Small intestine (tissue), 16 donors: ENCODE results near the gene HNRNPH1. TPM values are rescaled to one million over a fixed set of nuclear protein-coding genes. Genes with fewer than 3 reads are reported as not detected.
"Not testable (repeated sequence)": the region's sequence is repeated elsewhere in the genome, so short reads cannot be mapped to it uniquely, and the experiment has no call there.

ENCODE experiments used
- DNase-seq, 2 donors: peaks; one replicate each; pipeline versions ENCODE4 v3.0.0 to v3.0.0-alpha.2; 2013
- FAIRE-seq: peaks from 2 replicates; lab custom pipeline; 2012; peaks lifted over from hg19 to GRCh38; lab: Jason Lieb, UNC
- H3K27ac ChIP-seq, 3 donors: one replicate each; pipeline ENCODE4 v1.5.1; 2013; ENCODE audit warnings: low read length in 2 of 3, mild to moderate bottlenecking in 2 of 3, control low read depth in 1 of 3, inconsistent platforms in 1 of 3, low read depth in 1 of 3, moderate library complexity in 1 of 3
- H3K27me3 ChIP-seq, 3 donors: one replicate each; pipeline ENCODE4 v1.6.1; 2013; ENCODE audit warnings: low read length in 3 of 3, inconsistent platforms in 1 of 3; ENCODE audit not compliant: control insufficient read depth in 3 of 3, insufficient read depth in 3 of 3
- H3K36me3 ChIP-seq, 3 donors: one replicate each; pipeline ENCODE4 v1.6.1; 2013; ENCODE audit warnings: low read length in 3 of 3, inconsistent platforms in 1 of 3, low read depth in 1 of 3, mild to moderate bottlenecking in 1 of 3, moderate library complexity in 1 of 3; ENCODE audit not compliant: control insufficient read depth in 3 of 3, insufficient read depth in 2 of 3
- H3K4me1 ChIP-seq, 3 donors: one replicate each; pipeline ENCODE4 v1.6.1; 2013; ENCODE audit warnings: low read length in 2 of 3, inconsistent platforms in 1 of 3, low read depth in 1 of 3, mild to moderate bottlenecking in 1 of 3, moderate library complexity in 1 of 3; ENCODE audit not compliant: control insufficient read depth in 3 of 3, insufficient read depth in 2 of 3
- H3K4me3 ChIP-seq, 3 donors: one replicate each; pipeline ENCODE4 v1.5.1; 2013; ENCODE audit warnings: low read length in 3 of 3, control low read depth in 1 of 3, inconsistent platforms in 1 of 3, low read depth in 1 of 3, mild to moderate bottlenecking in 1 of 3, moderate library complexity in 1 of 3
- H3K9me3 ChIP-seq, 2 donors: one replicate each; pipeline ENCODE4 v1.6.1; 2013; ENCODE audit warnings: low read depth in 1 of 2, low read length in 1 of 2; ENCODE audit not compliant: control insufficient read depth in 2 of 2, insufficient read depth in 1 of 2
- WGBS, 3 donors: extraction: QIAGEN DNeasy Blood & Tissue Kit; methylation state at CpG; one replicate each; pipeline ENCODE4 v1.1.7; 2013; 5-methylcytosine and 5-hydroxymethylcytosine counted together
- long read RNA-seq, 10 donors: transcript quantifications; one replicate each; lab custom pipeline, GENCODE V29; 2026
- polyA plus RNA-seq, 4 donors: library from polyadenylated mRNA; stranded (reverse) in 3 of 4; unstranded in 1 of 4; fragments of 200-250 nt in 3 of 4; fragments of 120-200 nt in 1 of 4; gene quantifications; one replicate each; pipeline versions ENCODE4 v1.2.1 to v1.2.3, GENCODE V29; 2013
- donor health status: healthy with polysubstance abuse.
- donor health status: control.
- donor health status: control.
- donor health status: Bipolar disorder and iron deficiency.
- donor health status: healthy.

The HNRNPH1 gene, protein sequence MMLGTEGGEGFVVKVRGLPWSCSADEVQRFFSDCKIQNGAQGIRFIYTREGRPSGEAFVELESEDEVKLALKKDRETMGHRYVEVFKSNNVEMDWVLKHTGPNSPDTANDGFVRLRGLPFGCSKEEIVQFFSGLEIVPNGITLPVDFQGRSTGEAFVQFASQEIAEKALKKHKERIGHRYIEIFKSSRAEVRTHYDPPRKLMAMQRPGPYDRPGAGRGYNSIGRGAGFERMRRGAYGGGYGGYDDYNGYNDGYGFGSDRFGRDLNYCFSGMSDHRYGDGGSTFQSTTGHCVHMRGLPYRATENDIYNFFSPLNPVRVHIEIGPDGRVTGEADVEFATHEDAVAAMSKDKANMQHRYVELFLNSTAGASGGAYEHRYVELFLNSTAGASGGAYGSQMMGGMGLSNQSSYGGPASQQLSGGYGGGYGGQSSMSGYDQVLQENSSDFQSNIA
- 100 to 1,000 TPM in 3 of 4 donors, 10 to 100 TPM in 1; 97.5 to 964 (median 183) TPM for polyA plus RNA-seq
- long read RNA-seq, donor 1, full-length matches to known transcripts: 55 of 157 reads
- long read RNA-seq, donor 1, partial matches to known transcripts: 102 of 157 reads
- long read RNA-seq, donor 1, other reads (novel, unspliced or antisense): 0 of 157 reads
- long read RNA-seq, donor 2, full-length matches to known transcripts: 12 of 31 reads
- long read RNA-seq, donor 2, partial matches to known transcripts: 19 of 31 reads
- long read RNA-seq, donor 2, other reads (novel, unspliced or antisense): 0 of 31 reads
- long read RNA-seq, donor 3, full-length matches to known transcripts: 35 of 95 reads
- long read RNA-seq, donor 3, partial matches to known transcripts: 60 of 95 reads
- long read RNA-seq, donor 3, other reads (novel, unspliced or antisense): 0 of 95 reads
- long read RNA-seq, donor 4, partial matches to known transcripts: 0 of 1 reads
- long read RNA-seq, donor 4, other reads (novel, unspliced or antisense): 0 of 1 reads
- long read RNA-seq, donor 5, full-length matches to known transcripts: 7 of 7 reads
- long read RNA-seq, donor 5, partial matches to known transcripts: 0 of 7 reads
- long read RNA-seq, donor 5, other reads (novel, unspliced or antisense): 0 of 7 reads
- long read RNA-seq, donor 6, full-length matches to known transcripts: 22 of 41 reads
- long read RNA-seq, donor 6, partial matches to known transcripts: 19 of 41 reads
- long read RNA-seq, donor 6, other reads (novel, unspliced or antisense): 0 of 41 reads
- long read RNA-seq, donor 7, full-length matches to known transcripts: 29 of 90 reads
- long read RNA-seq, donor 7, partial matches to known transcripts: 61 of 90 reads
- long read RNA-seq, donor 7, other reads (novel, unspliced or antisense): 0 of 90 reads
- long read RNA-seq, donor 8, partial matches to known transcripts: 7 of 11 reads
- long read RNA-seq, donor 8, other reads (novel, unspliced or antisense): 0 of 11 reads
- long read RNA-seq, donor 9, full-length matches to known transcripts: 5 of 18 reads
- long read RNA-seq, donor 9, partial matches to known transcripts: 13 of 18 reads
- long read RNA-seq, donor 9, other reads (novel, unspliced or antisense): 0 of 18 reads
- long read RNA-seq, donor 10, full-length matches to known transcripts: 55 of 118 reads
- long read RNA-seq, donor 10, partial matches to known transcripts: 63 of 118 reads
- long read RNA-seq, donor 10, other reads (novel, unspliced or antisense): 0 of 118 reads

DNA sequence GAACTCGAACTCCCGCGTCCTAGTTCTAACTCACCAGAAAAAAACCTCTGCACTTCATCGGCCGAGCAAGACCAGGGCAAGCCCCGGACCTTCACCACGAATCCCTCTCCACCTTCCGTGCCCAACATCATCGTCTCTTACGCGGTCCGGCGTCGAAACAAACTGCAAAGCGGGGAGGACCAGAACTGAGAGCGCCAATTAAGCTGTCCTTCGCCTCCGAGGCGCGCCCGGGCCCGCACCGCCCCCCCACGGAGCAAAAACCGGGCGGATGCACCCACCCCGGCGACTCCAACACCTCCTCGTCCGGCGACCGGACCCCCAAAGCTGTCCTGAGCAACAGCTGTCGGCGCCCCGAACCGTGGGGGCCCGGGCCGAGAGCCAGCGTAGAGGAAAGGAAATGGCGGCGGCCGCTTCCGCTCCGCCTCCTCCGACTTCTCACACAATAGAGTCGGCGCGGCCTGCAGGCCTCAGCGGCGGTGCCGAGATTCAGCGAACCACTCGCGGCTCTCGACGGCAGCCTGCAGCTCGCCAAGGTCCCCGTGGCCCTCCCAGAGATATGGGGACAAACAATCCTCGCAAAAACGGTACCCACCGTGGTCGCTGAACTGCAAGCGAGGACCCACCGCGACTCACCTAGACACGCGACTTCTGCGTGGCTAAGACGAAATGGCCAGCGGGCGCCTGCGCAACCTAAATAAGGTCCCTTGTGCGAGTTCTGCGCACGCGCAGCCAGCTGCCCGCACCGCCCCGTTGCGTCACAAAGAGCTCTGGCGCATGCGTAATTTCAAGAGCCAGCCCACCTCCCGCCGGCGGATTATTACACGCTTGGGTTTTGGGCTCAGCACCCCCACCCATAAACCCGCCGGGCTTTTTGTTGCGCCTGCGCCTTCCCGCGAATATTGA is at the start of gene HNRNPH1:
Gene HNRNPH1, minus strand, starts transcription at position 669 of the 903 bp plus-strand sequence. Its CDS starts 538 bp downstream, at position 131.
- Histone ChIP-seq H3K27ac (peak within 1 kb of the TSS; percentile 97 to 100 (median 99)), H3K4me1 (peaks cover 0 to 22% (median 3%) of the 10 kb centered on the region in 3 donors), H3K4me3 (peak within 1 kb of the TSS; percentile 80 to 100 (median 97)), H3K9me3 (no peaks in the 10 kb centered on the region), H3K27me3 (no peaks in the 10 kb centered on the region), H3K36me3 (peaks cover 9 to 14% (median 13%) of the 10 kb centered on the region in 3 donors)
- WGBS, 3 donors: 0% methylated on average over 81 to 92 of the region's 92 CpGs
- peak; percentile 99 for DNase-seq
- no peak for FAIRE-seq

DNA sequence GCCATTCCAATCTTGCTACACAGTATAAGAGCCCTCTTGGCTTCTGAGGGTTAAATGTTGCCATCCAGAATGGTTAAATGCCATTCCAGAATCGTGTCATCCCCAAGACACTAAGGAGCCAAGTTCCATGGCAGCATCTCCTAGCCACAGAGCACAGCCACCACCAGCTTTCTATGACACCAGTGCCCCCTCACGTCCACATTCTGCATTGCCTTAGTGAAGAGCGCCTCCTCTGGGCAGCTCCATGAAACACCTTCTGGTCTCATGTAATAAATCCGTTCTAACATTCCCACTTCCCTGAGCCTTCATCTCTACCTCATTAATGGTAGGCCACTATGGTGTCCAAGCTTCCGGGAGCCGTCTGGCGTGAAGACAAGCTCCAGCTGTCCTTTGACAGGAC is 44.9 kb upstream of the HNRNPH1 start:
- H3K36me3 ChIP-seq: peaks cover 0 to 26% (median 0%) of the 10 kb centered on the region in 3 donors
- H3K4me3 ChIP-seq: no peak overlapping the region
- 51 to 75% (median 71%) methylated on average over 7 of the region's 7 CpGs for WGBS, 3 donors
- FAIRE-seq: no peak
- H3K9me3 ChIP-seq: no peaks in the 10 kb centered on the region
- H3K27me3 ChIP-seq: no peaks in the 10 kb centered on the region
- peak; percentile 30 to 63 for DNase-seq
- no peak overlapping the region for H3K27ac ChIP-seq
- no peaks in the 10 kb centered on the region for H3K4me1 ChIP-seq

- H3K9me3 ChIP-seq, DNase-seq, FAIRE-seq, H3K27ac ChIP-seq, H3K4me3 ChIP-seq, H3K27me3 ChIP-seq, H3K4me1 ChIP-seq: not testable (repeated sequence)
- WGBS, 3 donors: 93 to 97% (median 96%) methylated on average over 6 of the region's 6 CpGs
- peaks cover 0 to 27% (median 0%) of the 10 kb centered on the region in 3 donors for H3K36me3 ChIP-seq
Observed at GRCh38 chr5:179661647-179662046, 38.2 kb upstream of the HNRNPH1 start.

DNA sequence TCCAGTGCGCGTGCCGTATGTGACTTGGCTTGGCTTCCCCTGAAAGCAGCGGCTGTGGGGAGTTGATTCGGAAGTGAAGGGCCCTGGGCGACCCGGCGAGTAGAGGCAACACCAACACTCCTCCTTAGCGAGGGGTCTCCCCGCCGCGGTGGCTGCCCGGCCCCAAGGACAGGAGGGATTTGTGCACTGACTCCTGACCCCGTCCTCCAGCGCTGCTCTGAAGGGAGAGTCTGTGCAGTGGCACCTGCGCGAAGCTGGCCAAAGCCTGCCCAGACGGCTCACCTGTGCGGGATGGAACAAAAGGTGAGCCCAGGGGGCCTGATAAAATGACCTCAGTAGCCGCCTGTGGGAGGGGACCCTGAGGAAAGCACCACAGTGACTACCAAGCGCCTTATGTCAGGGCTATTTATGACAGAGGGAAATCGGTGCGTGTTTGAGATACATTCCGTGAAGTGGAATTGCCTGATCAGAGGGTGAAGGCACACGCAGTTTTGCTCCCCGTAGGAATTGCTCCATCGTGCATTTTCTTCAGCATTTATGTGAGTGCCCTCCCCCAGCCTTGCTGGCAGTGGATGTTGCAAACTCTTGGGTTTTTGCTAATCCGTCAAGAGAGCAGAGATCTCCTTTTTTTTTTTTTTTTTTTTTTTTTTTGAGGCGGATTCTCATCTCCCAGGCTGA is 34.8 kb upstream of the HNRNPH1 start:
- not testable (repeated sequence) for H3K9me3 ChIP-seq, H3K27me3 ChIP-seq, H3K4me1 ChIP-seq, H3K36me3 ChIP-seq, FAIRE-seq
- peak overlapping the region in 2 of 3 donors; percentile 37 to 50 for H3K27ac ChIP-seq
- 2 to 14% (median 6%) methylated on average over 6 to 10 of the region's 29 CpGs for WGBS, 3 donors
- peak overlapping the region in 2 of 3 donors; percentile 55 to 62 for H3K4me3 ChIP-seq
- DNase-seq: peak; percentile 27 to 51

DNA sequence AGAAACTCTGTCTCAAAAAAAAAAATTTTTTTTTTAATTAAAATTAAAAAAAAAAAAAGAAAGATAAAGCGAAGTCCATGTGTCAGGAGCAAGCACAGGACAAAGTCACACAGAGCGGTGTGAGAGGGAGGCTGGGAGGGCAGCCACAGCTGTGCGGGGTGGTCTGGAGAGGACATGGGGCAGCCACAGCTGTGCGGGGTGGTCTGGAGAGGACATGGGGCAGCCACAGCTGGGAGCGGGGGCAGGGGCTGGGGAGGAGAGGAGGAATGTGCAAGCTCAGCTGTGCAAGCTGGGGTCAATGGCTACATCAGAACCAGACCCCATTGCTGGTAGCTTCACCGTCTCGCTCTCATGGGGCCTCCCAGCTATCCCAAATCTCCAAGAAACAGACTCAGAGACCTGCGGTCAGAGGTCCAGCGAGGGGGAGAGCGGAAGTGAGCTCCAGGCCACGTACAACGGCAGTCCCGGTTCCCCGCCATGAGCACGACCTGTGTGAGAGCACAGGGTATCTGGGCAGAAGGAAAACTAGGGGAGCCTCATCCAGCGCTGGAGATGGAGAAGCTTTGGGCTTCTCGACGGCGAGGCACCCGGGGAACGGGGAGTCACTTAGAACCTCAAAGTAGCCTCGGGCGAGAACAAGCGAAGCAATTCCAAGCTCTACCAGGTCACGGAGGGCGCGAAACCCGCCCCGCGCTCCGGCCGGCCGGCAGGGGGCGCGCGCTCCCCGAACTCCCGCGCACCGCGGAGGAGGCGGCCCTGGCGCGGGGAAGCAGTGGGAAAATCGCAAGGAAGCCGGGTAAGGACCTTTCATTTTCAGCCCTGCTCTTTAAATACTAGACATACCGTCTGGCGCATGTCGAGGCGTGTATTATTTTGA is 34.1 kb upstream of the HNRNPH1 start:
- not testable (repeated sequence) for H3K27me3 ChIP-seq, H3K4me1 ChIP-seq, H3K27ac ChIP-seq, FAIRE-seq, H3K4me3 ChIP-seq, H3K36me3 ChIP-seq, H3K9me3 ChIP-seq, DNase-seq
- 14 to 94% (median 17%) methylated on average over 2 to 11 of the region's 50 CpGs for WGBS, 3 donors

DNA sequence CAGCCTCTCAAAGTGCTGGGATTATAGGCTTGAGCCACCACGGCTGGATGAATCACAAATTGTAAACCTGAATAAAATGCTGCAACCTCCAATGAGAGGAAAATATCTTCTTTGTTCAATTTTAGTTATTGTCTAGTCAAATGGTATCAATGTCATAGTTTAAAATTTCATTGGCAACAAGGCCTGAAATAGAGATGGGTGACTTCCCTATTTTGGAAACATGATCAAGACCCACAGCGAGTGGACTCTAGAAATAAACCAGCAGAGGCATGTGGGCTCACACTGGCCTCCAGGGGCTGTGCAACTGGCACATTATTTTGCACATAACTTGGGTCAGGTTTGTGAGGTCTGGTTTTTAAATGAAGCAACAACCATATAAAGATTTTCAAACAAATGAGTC is 29.7 kb upstream of the HNRNPH1 start:
- not testable (repeated sequence) for H3K27ac ChIP-seq, FAIRE-seq

More for the DNA sequence above, 29.7 kb upstream of the HNRNPH1 start:
- H3K4me1 ChIP-seq, H3K36me3 ChIP-seq, H3K9me3 ChIP-seq, H3K4me3 ChIP-seq, H3K27me3 ChIP-seq, DNase-seq: not testable (repeated sequence)
- 71 to 75% (median 75%) methylated on average over 1 to 2 of the region's 2 CpGs for WGBS, 3 donors
